ENCODE results near the gene KIF16B.

- no peak for TF ChIP-seq CTCF (IDR thresholded peaks at IDR 0.05)
- no peak for TF ChIP-seq POLR2AphosphoS5 (IDR thresholded peaks at IDR 0.05)
- no peak for TF ChIP-seq POLR2A (IDR thresholded peaks at IDR 0.05)
Measured at GRCh38 chr20:16472045-16472872, 101.0 kb downstream of the KIF16B start.

Data from sigmoid colon (tissue), 4 donors.